H9 (cell line): Measurements from ENCODE around the gene FHIT. TPM values are rescaled to one million over a fixed set of nuclear protein-coding genes. Genes with fewer than 3 reads are reported as not detected.

ENCODE experiments used
- DNase-seq: peaks from one replicate; pipeline ENCODE4 v3.0.0-alpha.2; 2017
- H2AFZ ChIP-seq: one replicate; pipeline ENCODE4 v1.6.1; 2013; ENCODE audit warnings: mild to moderate bottlenecking, low read length, control low read depth, moderate library complexity
- H2AK5ac ChIP-seq: 2 replicates; pipeline ENCODE4 v1.6.1; 2013; ENCODE audit warnings: low read length, control low read depth, mixed read lengths; ENCODE audit not compliant: insufficient read length
- H2BK120ac ChIP-seq: one replicate; pipeline ENCODE4 v1.6.1; 2013; ENCODE audit warnings: low read depth, mild to moderate bottlenecking, low read length, control low read depth, inconsistent platforms; ENCODE audit not compliant: poor library complexity, severe bottlenecking
- H2BK12ac ChIP-seq: 2 replicates; pipeline ENCODE4 v1.6.1; 2013; ENCODE audit warnings: low read length, control low read depth, mixed read lengths, low read depth; ENCODE audit not compliant: insufficient read length
- H2BK15ac ChIP-seq: 2 replicates; pipeline ENCODE4 v1.6.1; 2013; ENCODE audit warnings: low read depth, low read length, control low read depth
- H2BK20ac ChIP-seq: one replicate; pipeline ENCODE4 v1.6.1; 2013; ENCODE audit warnings: low read depth, mild to moderate bottlenecking, low read length, control low read depth, inconsistent platforms; ENCODE audit not compliant: poor library complexity, severe bottlenecking
- H2BK5ac ChIP-seq: 2 replicates; pipeline ENCODE4 v1.6.1; 2013; ENCODE audit warnings: low read length, control low read depth, mixed read lengths; ENCODE audit not compliant: insufficient read length
- H3K14ac ChIP-seq: 2 replicates; pipeline ENCODE4 v1.6.1; 2013; ENCODE audit warnings: low read length, control low read depth; ENCODE audit not compliant: insufficient read depth
- H3K18ac ChIP-seq: 2 replicates; pipeline ENCODE4 v1.6.1; 2013; ENCODE audit warnings: low read depth, mild to moderate bottlenecking, mixed read lengths, low read length, control low read depth; ENCODE audit not compliant: insufficient read length
- H3K23ac ChIP-seq: 2 replicates; pipeline ENCODE4 v1.6.1; 2013; ENCODE audit warnings: low read length, control low read depth, mixed read lengths, low read depth; ENCODE audit not compliant: insufficient read length
- H3K23me2 ChIP-seq: 2 replicates; pipeline ENCODE4 v1.6.1; 2013; ENCODE audit warnings: low read depth, mild to moderate bottlenecking, mixed read lengths, low read length, control low read depth; ENCODE audit not compliant: insufficient read length, poor library complexity, severe bottlenecking
- H3K27ac ChIP-seq: 2 replicates; pipeline ENCODE4 v1.5.1; 2013; ENCODE audit warnings: low read length, control low read depth, mixed read lengths, low read depth; ENCODE audit not compliant: insufficient read length
- H3K27me3 ChIP-seq: 2 replicates; pipeline ENCODE4 v1.6.1; 2013; ENCODE audit warnings: low read length, control low read depth, inconsistent platforms; ENCODE audit not compliant: insufficient read depth
- H3K4ac ChIP-seq: 2 replicates; pipeline ENCODE4 v1.6.1; 2013; ENCODE audit warnings: low read depth, mild to moderate bottlenecking, control low read depth, inconsistent platforms, low read length, moderate library complexity
- H3K4me1 ChIP-seq: 2 replicates; pipeline ENCODE4 v1.6.1; 2013; ENCODE audit warnings: low read length, control low read depth, inconsistent platforms; ENCODE audit not compliant: insufficient read depth
- H3K4me2 ChIP-seq: 2 replicates; pipeline ENCODE4 v1.6.1; 2013; ENCODE audit warnings: low read length, control low read depth, mixed read lengths; ENCODE audit not compliant: insufficient read length, insufficient read depth
- H3K56ac ChIP-seq: 2 replicates; pipeline ENCODE4 v1.6.1; 2013; ENCODE audit warnings: low read depth, mild to moderate bottlenecking, mixed read lengths, low read length, control low read depth; ENCODE audit not compliant: insufficient read length
- H3K79me1 ChIP-seq: 2 replicates; pipeline ENCODE4 v1.6.1; 2013; ENCODE audit warnings: low read depth, mild to moderate bottlenecking, moderate library complexity, low read length, control low read depth, inconsistent platforms; ENCODE audit not compliant: insufficient read depth, poor library complexity, severe bottlenecking
- H3K79me2 ChIP-seq: 2 replicates; pipeline ENCODE4 v1.6.1; 2013; ENCODE audit warnings: low read length, control low read depth, inconsistent platforms; ENCODE audit not compliant: insufficient read depth
- H3K9ac ChIP-seq: 2 replicates; pipeline ENCODE4 v1.6.1; 2013; ENCODE audit warnings: low read length, control low read depth, mixed read lengths; ENCODE audit not compliant: insufficient read length; ENCODE audit errors: extremely low read depth
- H3K9me3 ChIP-seq: one replicate; pipeline ENCODE4 v1.6.1; 2013; ENCODE audit warnings: low read depth, low read length, inconsistent platforms; ENCODE audit not compliant: control insufficient read depth
- H3T11ph ChIP-seq: one replicate; pipeline ENCODE4 v1.6.1; 2013; ENCODE audit warnings: mild to moderate bottlenecking, low read length, control low read depth, inconsistent platforms
- H4K20me1 ChIP-seq: one replicate; pipeline ENCODE4 v1.6.1; 2013; ENCODE audit not compliant: control insufficient read depth, insufficient read length, insufficient read depth
- H4K5ac ChIP-seq: 2 replicates; pipeline ENCODE4 v1.6.1; 2013; ENCODE audit warnings: low read depth, mild to moderate bottlenecking, mixed read lengths, low read length, control low read depth; ENCODE audit not compliant: insufficient read length
- H4K8ac ChIP-seq: replicated peaks from 2 replicates; pipeline ENCODE4 v1.6.1; 2013; ENCODE audit warnings: low read length, control low read depth, mixed read lengths, low read depth; ENCODE audit not compliant: insufficient read length
- H4K91ac ChIP-seq: 2 replicates; pipeline ENCODE4 v1.6.1; 2013; ENCODE audit warnings: low read depth, mild to moderate bottlenecking, moderate library complexity, mixed read lengths, low read length, control low read depth; ENCODE audit not compliant: insufficient read length
- H3K27ac Mint-ChIP-seq, 3 experiments: 2 replicates in 2 of 3; 3 replicates in 1 of 3; pipeline ENCODE4 v1.8.0; 2020 to 2021; ENCODE audit warnings: mixed read lengths in 3 of 3, mild to moderate bottlenecking in 1 of 3, moderate library complexity in 1 of 3
- H3K27me3 Mint-ChIP-seq: 2 replicates; pipeline ENCODE4 v1.8.0; 2021; ENCODE audit warnings: low read depth, mild to moderate bottlenecking, moderate library complexity, mixed read lengths
- H3K36me3 Mint-ChIP-seq, 3 experiments: 2 replicates in 2 of 3; 3 replicates in 1 of 3; pipeline ENCODE4 v1.8.0; 2020 to 2021; ENCODE audit warnings: low read depth in 3 of 3, mixed read lengths in 3 of 3; ENCODE audit not compliant: insufficient read depth in 1 of 3
- H3K4me1 Mint-ChIP-seq, 2 experiments: 2 replicates each; pipeline ENCODE4 v1.8.0; 2020; ENCODE audit warnings: mixed read lengths in 2 of 2
- H3K4me3 Mint-ChIP-seq, 2 experiments: 2 replicates in 1 of 2; 3 replicates in 1 of 2; pipeline ENCODE4 v1.8.0; 2020 to 2021; ENCODE audit warnings: mild to moderate bottlenecking in 2 of 2, mixed read lengths in 2 of 2, moderate library complexity in 1 of 2
- H3K9me3 Mint-ChIP-seq, 2 experiments: 2 replicates in 1 of 2; 3 replicates in 1 of 2; pipeline ENCODE4 v1.8.0; 2020; ENCODE audit warnings: mild to moderate bottlenecking in 2 of 2, mixed read lengths in 2 of 2, moderate library complexity in 1 of 2
- WGBS: extraction: QIAGEN DNeasy Blood & Tissue Kit; methylation state at CpG from one replicate; pipeline ENCODE4 v1.1.7; 2013; ENCODE audit warnings: missing lambda C conversion rate, low lambda C conversion rate, mixed read lengths; ENCODE audit not compliant: insufficient read length; ENCODE audit errors: extremely low coverage; 5-methylcytosine and 5-hydroxymethylcytosine counted together
- total RNA-seq: library from RNA; stranded (reverse); gene quantifications from 2 replicates; pipeline ENCODE4 v1.2.1, GENCODE V29; 2021
- TF ChIP-seq, protein P1 (sequence below): fragments of 200-600 bp; sonication (generic); conservative IDR thresholded peaks from 3 replicates; pipeline ENCODE4 v1.8.0; 2021; ENCODE audit warnings: antibody characterized with exemption, mild to moderate bottlenecking

Gene FHIT
- total RNA-seq, 1 experiment from 2014 or later: 3.0 TPM

DNA sequence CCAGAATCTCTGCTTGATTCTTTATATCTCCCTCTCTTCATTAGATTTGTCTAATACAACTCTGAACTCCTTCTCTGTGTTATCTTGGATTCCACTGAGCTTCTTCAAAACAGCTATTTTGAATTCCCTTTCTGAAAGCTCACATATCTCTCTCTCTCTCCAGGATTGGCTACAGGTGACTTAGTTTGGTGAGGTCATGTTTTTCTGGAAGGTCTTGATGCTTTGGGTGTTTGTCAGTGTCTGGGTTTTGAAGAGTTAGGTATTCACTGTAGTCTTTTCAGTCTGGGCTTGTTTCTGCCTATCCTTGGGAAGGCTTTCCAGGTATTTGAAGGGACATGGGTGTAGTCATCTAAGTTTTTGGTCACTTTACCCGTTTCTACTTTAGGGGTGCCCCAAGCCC is 781.8 kb downstream of the FHIT start:
- H4K20me1 ChIP-seq: no peaks in the 10 kb centered on the region
- no peak overlapping the region for H3K27ac ChIP-seq
- H2BK5ac ChIP-seq: no peak overlapping the region
- H3K56ac ChIP-seq: no peak overlapping the region
- H2BK20ac ChIP-seq: no peak overlapping the region
- no peak overlapping the region for H2BK12ac ChIP-seq
- Mint-ChIP-seq H3K27ac (peak overlapping the region in 1 of 3 experiments; percentile 81; a peak in 2 of 7 replicates), H3K9me3 (peaks cover 8 to 19% of the 10 kb centered on the region in 2 experiments), H3K36me3 (peaks cover 0 to 23% (median 6%) of the 10 kb centered on the region in 3 experiments; a peak in 6 of 7 replicates), H3K27me3 (no peaks in the 10 kb centered on the region), H3K4me1 (peaks cover 13 to 18% of the 10 kb centered on the region in 2 experiments), H3K4me3 (no peak overlapping the region)
- DNase-seq: no peak
- no peaks in the 10 kb centered on the region for H3K79me2 ChIP-seq
- H3T11ph ChIP-seq: peak overlapping the region; percentile 17
- no peak overlapping the region for H3K14ac ChIP-seq
- H2BK15ac ChIP-seq: no peak overlapping the region
- H2AK5ac ChIP-seq: no peak overlapping the region
- no peaks in the 10 kb centered on the region for H3K4me1 ChIP-seq
- H3K27me3 ChIP-seq: no peaks in the 10 kb centered on the region
- H3K23ac ChIP-seq: no peak overlapping the region
- H4K91ac ChIP-seq: no peak overlapping the region
- no peak overlapping the region for H3K4me2 ChIP-seq
- no peak overlapping the region for H2AFZ ChIP-seq
- no peak overlapping the region for H3K9ac ChIP-seq
- H4K5ac ChIP-seq: no peak overlapping the region
- H3K79me1 ChIP-seq: no peaks in the 10 kb centered on the region
- no peaks in the 10 kb centered on the region for H3K23me2 ChIP-seq
- H4K8ac ChIP-seq: no peak overlapping the region
- H2BK120ac ChIP-seq: no peak overlapping the region
- no peak overlapping the region for H3K4ac ChIP-seq
- TF ChIP-seq, protein P1, sequence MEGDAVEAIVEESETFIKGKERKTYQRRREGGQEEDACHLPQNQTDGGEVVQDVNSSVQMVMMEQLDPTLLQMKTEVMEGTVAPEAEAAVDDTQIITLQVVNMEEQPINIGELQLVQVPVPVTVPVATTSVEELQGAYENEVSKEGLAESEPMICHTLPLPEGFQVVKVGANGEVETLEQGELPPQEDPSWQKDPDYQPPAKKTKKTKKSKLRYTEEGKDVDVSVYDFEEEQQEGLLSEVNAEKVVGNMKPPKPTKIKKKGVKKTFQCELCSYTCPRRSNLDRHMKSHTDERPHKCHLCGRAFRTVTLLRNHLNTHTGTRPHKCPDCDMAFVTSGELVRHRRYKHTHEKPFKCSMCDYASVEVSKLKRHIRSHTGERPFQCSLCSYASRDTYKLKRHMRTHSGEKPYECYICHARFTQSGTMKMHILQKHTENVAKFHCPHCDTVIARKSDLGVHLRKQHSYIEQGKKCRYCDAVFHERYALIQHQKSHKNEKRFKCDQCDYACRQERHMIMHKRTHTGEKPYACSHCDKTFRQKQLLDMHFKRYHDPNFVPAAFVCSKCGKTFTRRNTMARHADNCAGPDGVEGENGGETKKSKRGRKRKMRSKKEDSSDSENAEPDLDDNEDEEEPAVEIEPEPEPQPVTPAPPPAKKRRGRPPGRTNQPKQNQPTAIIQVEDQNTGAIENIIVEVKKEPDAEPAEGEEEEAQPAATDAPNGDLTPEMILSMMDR: no peak
- no peak overlapping the region for H3K18ac ChIP-seq
- H3K9me3 ChIP-seq: no peaks in the 10 kb centered on the region
- WGBS: no CpG with 5 or more reads among the region's 1 CpG
